Glomerular endothelial cell (primary cell): ENCODE measurements around the gene AP1B1. TPM values are rescaled to one million over a fixed set of nuclear protein-coding genes. Genes with fewer than 3 reads are reported as not detected.

ENCODE experiments used
- DNase-seq: peaks from one replicate; pipeline ENCODE4 v3.0.0-alpha.2; 2011; ENCODE audit warnings: low read depth, low spot score; ENCODE audit errors: extremely low read depth
- total RNA-seq: library from RNA; depleted of rRNA; stranded (reverse); fragments of >200 nt; gene quantifications from 2 replicates; pipeline ENCODE4 v1.2.3, GENCODE V29; 2015

Gene AP1B1
- total RNA-seq, 1 donor from 2014 or later: 140 TPM

- DNase-seq: no peak
Observed at GRCh38 chr22:29334696-29335344, 53.5 kb downstream of the AP1B1 start.

DNA sequence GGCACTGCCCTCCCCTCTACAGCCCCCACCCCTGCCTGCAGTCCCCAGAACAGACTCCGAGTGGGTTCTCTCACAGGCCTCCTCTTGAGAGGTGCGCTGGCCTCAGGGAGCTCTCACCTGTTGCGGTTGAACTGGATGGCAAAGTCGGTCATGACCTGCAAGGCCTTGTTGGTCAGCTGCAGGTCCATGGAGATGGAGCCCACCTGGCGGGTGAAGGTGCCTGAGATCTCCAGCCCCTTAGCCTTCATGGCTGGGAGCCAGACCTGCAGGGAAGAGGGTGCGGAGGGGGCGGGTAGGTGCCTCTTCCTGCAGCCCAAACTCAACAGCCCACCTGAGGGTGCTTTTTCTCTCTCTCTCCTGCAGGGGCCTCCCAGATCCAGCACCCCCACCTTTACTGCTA lies 54.2 kb downstream of the AP1B1 start:
- no peak for DNase-seq

- DNase-seq: no peak
Observed at GRCh38 chr22:29332886-29333496, 55.4 kb downstream of the AP1B1 start.

DNA sequence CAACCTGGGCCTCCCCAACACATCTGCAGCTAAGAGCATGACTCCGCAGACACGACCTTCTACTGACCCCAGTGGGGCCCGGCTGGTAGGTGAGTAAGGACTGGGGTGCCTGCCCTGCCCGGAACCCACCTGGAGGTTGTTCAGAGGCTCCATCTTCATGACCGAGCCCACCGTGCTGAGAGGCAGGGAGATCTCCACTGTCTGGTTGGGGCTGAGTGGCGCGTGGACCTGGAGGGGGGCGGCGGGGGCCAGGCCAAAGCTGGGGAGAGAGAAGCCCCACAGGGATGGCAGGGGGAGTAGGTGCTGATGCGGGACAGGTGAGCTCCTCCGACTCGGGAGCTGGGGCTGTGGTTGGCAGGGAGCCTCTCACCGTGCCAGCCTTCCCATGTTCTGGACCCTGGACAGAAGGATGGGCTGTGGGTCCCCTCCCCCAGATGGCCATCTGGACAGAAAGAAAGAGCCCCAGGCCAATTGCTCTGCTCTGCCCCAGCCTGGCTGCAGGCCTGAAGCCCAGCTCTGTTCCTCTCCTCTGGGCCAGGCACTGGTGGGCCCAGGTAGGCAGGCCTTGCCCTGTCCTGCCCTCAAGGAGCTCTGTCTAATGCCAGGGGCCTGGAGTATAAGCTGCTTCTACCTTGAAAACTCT lies 56.6 kb downstream of the AP1B1 start:
- DNase-seq: no peak

GRCh38 chr22:29331213-29331612 lies 57.2 kb downstream of the AP1B1 start:
- no peak for DNase-seq

- DNase-seq: no peak
Observed at GRCh38 chr22:29330753-29331152, 57.6 kb downstream of the AP1B1 start.

DNA sequence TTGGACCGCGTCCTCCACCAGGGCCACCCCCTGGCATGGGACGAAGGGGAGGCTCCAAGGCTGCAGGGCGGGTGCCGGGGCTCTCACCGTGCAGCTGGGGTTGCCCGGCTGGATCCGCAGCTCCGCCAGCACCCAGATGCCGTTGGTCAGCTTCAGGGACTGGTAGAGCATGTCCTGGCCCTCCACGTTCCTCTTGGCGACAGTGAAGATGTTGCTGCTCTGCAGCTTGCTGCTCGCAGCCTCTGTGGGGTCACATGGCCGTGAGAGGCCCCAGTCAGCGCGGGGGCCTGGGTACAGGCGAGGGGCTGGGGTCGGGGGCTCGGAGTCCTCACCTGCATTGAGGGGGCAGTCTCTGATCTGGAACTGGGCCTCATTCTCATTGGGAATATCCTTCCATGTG lies 58.1 kb downstream of the AP1B1 start:
- no peak for DNase-seq

DNA sequence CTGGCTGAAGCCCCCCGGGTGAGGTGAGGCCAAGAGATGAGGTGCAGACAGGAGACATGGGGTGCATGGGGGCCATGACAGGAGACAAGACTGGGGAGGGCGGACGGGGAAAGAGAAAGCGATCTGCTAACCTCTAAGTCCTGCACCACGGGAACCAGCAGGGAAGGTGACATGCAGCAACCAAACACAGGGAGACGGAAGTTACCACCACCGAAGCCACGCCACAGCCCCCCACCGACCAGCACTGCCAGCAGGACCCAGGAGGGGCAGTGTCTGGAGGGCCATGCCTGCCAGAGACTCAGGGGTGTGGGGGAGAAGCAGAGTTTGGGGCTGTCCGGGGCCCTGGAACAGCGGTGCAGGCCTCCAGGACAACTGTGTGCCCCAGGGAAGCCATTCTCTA lies 58.8 kb downstream of the AP1B1 start:
- DNase-seq: no peak

- no peak for DNase-seq
Observed at GRCh38 chr22:29328566-29329500, 59.5 kb downstream of the AP1B1 start.

DNA sequence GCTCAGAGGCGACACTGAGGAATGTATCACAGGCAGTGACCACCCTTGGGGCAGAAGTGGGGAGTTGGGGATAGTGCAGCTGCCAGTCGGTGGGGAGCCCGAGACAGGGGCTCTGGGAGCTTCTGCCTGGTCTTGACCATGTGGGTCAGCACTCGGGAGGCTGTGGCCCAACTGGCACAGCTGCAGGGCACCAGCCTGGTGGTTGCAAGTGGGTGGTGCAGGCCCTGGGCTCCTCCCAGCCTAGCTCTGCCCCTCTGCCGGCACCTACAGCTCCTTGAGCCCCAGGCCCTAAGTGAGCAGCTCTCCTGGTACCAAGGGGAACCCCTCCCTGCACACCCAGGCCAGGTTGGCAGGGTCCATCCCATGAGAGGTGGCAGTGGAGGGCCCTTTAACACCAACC lies 60.3 kb downstream of the AP1B1 start:
- DNase-seq: no peak

DNA sequence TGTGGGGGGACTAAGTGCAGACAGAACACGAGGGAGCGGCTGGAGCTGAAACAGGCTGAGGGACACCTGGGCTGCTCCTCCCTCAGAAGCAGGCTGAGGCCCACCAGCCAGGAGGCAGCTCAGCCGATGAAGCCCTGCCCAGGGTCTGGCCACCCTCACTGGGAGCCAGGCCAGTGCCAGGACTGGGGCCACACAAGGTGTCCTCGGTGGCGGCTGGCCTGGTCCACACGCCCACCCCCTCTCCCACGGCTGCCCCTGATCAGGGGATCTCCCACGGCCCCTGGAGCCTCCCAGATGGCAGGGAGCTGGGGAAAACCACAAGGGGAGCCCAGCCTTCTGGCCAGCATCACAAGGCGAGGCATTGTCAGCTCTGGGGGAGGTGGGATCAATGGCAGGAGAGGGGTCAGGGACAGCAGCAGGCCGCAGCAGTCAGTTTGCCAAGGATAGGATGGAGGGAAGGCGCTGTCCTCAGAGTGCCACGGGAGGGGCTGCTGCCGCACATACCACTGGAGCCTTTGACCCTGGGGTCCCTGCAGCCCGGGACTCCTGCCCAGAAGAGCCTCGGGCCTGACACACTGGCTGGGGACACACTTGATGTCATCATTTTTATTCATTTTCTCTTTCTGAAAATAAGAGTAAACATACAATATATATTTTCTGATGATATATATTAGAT lies 61.1 kb downstream of the AP1B1 start:
- DNase-seq: no peak

DNA sequence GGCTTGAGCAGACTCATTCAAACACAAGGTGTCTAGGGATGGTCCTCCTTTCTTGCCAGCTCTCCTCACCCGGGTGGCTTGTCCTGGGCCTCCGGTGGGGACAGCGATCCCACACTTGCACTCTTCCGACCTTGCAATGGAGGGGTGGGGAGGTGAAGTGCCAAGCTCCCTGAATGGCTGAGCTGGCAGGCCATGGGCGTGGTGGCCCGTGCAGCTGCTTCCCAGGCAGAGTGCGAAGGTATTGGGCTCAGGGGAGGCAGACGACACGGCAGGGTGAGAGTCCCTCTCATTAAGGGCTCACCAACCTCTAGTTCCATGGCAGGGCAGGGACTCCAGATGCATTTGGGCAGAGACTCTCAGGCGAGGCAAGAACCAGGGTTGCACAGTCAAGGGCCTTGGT lies 61.9 kb downstream of the AP1B1 start:
- no peak for DNase-seq

GRCh38 chr22:29325785-29326315 lies 62.5 kb downstream of the AP1B1 start:
- DNase-seq: no peak

DNA sequence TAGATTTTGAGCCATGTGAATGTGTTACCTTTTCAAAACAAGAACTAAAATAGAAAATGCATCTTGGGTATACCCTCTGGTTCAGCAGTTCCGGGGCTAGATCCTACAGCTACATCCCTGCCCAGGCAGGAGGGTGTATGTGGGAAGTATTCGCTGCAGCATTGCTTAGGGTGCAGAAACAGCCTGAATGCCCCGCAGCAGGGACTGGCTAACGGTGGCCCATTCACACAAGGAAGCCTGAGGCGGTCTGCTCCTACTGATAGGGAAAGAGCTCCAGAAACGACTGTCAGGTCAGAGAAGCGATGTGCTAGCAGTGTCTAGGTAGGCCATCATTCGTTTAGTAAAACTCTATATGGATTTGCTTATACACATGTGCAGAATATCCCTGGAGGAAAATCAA lies 63.0 kb downstream of the AP1B1 start:
- DNase-seq: no peak

DNA sequence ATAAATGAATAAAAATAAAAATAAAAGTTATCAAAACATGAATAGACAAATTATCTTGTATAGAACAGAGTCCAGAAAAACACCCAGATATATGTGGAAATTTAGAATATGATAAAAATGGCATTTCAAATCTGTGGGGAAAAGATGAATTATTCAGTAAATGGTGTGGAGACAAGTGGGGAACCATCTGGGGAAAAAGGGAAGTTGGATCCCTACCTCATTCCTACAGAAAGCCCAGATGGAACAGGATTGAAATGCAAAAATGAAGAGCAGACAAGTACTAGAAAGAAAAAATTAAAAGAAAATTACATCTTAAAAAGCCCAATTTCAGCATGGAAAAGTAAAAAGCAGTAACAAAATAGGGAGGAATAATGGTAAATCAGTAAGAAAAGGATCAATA lies 64.7 kb downstream of the AP1B1 start:
- DNase-seq: no peak

GRCh38 chr22:29320546-29320945 lies 67.8 kb downstream of the AP1B1 start:
- DNase-seq: no peak

GRCh38 chr22:29319072-29319471 lies 69.3 kb downstream of the AP1B1 start:
- no peak for DNase-seq

- DNase-seq: no peak
Observed at GRCh38 chr22:29317827-29318454, 70.4 kb downstream of the AP1B1 start.

- DNase-seq: no peak
Observed at GRCh38 chr22:29316141-29316828, 72.1 kb downstream of the AP1B1 start.
